OCI-LY7 (cell line): ENCODE data around the gene TBC1D20.

Experiments used
- CTCF ChIP-seq: fragments of 200-600 bp; sonication (generic); conservative IDR thresholded peaks from 2 replicates; pipeline ENCODE4 v1.5.1; 2014; ENCODE audit warnings: mild to moderate bottlenecking, antibody characterized with exemption, low read length, moderate library complexity, mixed read lengths
- EZH2phosphoT487 ChIP-seq: fragments of 200-600 bp; sonication (generic); IDR thresholded peaks from 2 replicates; pipeline ENCODE4 v1.6.1; 2018; ENCODE audit warnings: low read depth, borderline replicate concordance, mild to moderate bottlenecking, mixed run types, antibody characterized with exemption, low read length, moderate library complexity, mixed read lengths

- TF ChIP-seq CTCF (no peak), EZH2phosphoT487 (no peak)
Observed at GRCh38 chr20:402898-403581, 59.3 kb downstream of the TBC1D20 start.
